GM19025 (cell line): ENCODE data around the gene ECT2.
"Not testable (repeated sequence)": the region's sequence is repeated elsewhere in the genome, so short reads cannot be mapped to it uniquely, and the experiment has no call there.

Experiments
- ATAC-seq: cut with Tn5 transposase; IDR thresholded peaks from one replicate; pipeline ENCODE4 v1.9.1; 2021; ENCODE audit warnings: mild to moderate bottlenecking, low read depth, moderate library complexity; ENCODE audit not compliant: unreplicated experiment

The ECT2 gene

DNA sequence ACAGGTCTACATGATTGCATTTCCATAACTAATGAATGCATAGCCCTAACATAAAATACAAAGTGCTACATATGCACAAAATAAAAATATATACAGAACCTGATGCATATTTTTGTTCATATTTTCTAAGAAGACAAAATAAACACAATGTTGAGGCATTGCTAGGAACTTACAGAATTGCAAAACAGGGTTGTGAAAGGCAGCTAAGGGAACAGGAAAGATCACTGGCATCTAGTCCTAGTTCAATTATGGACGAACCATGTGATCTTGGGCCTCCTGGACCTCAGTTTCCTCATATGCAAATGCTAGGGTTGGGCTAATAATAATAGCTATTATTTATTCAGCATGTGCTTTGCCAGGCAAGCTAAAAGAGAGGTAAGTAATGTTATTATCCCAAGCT lies 24.1 kb upstream of the ECT2 start:
- ATAC-seq, result no peak

DNA sequence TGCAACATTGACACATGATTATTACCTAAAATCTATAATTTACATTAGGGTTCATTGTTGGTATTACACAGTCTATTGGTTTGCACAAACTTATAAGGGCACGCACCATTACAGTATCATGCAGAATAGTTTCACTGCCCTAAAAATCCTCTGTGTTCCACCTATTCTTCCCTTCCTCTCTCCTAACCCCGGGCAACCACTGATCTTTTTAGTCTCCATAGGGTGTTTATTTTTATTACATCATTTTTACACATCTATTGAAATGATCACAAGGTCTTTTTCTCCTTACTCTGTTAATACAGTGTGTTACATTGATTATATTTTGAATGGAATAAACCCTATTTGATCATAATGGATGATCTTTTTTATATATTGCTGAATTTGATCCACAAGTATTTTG lies 15.5 kb upstream of the ECT2 start:
- no peak for ATAC-seq

DNA sequence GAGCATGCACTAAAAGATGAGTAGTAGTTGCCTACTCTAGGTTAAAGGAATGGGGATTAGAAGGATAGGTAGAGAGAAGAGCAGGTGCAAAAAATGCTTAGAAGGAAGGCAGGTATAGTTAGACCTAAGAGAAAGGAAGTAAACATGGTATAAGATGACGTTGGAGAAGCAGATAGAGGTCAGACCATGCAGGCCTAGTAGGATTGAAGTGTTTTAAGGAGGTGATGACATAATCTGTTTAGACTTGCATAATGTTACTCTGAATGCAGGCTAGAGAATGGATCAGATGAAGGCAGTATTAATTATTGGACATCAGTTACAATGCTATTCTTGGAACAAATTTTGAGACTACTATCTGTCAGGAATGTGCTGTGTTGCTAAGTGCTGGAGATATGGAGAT lies 11.1 kb upstream of the ECT2 start:
- no peak for ATAC-seq

DNA sequence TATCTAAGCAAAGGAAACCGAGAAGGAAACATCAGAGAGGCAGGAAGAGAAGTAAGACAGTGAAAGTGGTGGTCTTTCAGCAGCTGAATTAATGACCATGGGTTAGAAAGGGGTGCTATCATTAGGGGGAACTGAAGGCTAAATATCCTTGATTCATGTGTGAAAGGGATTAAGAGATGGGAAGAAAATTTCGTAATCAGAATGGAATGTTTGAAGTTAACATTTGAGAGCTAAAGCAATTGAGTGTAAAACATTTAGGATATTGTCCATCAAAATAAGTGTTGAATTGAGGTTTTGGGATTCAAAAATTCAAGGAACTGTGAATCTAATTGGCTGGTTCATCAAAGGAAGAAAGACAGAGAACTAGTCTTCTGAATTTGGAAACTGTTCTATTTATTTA lies 4.1 kb upstream of the ECT2 start:
- ATAC-seq, result no peak

DNA sequence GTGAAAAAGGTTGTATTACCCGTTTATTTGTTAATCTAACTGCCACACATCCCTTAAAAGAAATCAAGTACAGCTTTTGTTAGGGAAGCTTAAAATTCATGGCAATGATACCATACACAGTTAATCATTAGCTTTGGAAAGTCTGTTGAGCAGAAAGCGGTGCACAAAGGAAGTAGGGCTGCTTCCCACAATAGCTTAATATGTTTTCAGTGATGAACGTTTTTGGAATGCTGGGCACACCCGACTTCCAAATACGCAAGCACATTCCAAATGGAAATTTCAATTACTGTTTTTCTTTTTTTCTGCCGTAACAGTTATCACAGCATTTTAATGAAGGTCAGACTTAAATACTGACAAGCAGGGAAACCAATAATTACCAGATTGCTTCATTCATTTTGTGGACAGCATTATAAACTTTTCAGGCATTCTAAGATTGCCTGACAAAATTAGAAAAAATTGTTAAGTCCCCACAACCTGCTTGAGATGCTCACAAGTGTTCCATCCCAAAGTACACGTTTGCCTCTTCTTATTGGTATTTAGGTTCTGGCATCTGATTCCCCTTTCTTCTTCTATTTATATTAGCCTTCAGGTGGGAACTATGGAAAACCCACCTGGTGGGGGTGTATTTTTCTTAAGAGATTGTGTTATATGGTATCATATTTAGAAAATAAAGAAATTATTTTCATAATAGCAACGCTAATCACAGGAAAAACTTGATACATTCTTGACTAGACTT lies 1.1 kb upstream of the ECT2 start:
- ATAC-seq, result no peak

DNA sequence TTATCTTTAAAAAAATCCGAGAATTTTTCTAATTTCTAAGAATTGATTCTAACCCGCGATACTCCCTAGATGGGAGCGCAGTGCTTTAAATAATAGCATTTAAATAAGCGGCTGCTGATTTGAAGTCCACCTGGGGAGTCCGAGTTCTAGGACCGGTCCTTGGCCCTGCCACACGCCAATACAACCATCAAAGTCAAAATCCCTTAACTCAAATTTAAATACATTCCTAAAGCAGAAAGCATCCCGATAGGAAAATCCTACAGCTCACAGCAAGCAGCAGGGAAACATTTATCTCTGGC lies 508 bp upstream of the ECT2 start:
- no peak for ATAC-seq

DNA sequence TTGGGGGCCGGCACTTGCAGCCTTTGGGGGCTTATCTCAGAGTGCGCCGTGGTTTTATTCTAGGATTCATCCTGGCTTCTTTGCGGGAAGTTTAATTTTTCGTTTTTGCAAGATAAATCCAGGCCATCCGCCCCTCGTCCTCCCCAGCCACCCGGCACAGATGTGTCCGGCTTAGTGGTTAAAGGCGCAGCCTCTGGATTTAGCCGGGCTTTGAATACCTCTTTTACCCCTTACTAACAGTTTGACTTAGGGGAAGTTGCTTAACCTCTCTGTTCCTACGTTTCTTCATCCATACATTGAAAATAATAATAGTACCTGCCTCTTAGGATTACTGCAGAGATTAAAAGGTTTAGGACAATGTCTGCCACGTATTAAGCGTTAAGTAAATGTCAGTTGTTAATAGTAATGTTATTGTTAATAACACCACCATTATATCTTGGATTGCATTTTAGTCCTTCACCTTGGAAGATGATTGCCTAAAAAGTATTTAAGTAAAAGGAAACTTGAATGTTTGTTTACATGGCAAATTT lies 714 bp downstream of the ECT2 start:
- no peak for ATAC-seq

DNA sequence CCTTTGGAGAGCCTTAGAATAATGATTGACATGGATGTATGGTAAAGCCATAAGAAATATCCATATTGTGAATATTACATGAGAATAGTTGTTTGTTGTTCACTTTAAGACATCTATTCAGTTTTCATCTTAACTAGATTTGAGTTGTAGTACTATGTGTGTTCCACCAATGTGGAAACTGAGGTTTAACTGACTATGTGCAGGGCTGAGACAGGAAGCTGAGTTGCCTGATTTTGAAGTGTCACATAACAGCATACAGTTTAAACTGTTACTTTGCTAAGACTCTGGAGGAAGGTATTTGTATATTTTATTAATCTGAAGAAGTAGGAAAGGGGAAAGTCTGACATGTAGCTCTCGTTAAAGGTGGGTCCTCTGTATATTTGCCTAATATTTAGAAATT lies 2.1 kb downstream of the ECT2 start:
- ATAC-seq, result no peak

DNA sequence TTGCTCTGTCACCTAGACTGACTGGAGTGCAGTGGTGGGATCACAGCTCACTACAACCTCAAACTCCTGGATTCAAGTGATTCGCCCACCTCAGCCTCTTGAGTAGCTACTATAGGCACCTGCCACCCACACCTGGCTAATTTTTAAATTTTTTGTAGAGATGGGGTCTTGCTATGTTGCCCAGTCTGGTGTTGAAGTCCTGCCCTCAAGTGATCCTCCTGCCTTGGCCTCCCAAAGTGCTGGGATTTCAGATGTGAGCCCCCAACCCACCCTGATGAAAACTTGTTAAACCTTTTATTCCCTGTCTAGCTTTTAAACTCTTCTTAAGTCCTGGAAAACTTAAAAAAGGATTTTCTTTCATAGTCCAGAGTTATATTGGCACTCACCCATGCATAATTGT lies 2.6 kb downstream of the ECT2 start:
- ATAC-seq, result no peak

DNA sequence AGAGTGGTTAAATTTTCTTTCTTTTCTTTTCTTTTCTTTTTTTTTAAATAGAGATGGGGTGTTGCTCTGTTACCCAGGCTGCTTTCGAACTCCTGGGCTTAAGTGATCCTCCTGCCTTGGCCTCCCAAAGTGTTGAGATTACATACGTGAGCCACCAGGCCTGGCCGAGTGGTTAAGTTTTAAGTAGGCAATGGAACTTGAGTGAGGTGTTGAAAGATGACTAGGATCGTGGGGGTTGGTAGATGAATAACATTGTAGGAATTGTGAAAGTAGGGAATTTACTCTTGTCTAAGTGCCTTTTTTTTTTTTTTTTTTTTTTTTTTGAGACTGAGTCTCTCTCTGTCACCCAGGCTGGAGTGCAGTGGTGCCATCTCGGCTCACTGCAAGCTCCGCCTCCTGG lies 9.9 kb downstream of the ECT2 start:
- not testable (repeated sequence) for ATAC-seq

DNA sequence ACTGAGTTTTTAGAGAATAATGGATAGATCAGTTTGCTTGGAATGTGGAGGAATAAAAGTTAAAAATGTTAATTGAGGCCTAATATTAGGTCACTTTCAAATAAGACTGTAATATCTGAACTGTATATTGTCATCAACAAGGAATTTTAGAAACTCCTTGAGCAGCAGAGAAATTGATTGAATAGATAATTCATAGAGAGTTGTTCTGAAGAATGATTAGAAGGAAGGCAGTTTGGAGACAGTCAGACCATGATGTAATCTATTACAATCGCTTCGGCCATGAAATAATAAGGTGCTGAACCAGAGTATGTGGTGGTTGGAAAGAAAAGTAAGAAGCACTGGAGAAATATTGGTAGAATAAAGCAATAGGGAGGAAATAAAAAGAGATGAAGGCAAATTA lies 15.7 kb downstream of the ECT2 start:
- no peak for ATAC-seq

DNA sequence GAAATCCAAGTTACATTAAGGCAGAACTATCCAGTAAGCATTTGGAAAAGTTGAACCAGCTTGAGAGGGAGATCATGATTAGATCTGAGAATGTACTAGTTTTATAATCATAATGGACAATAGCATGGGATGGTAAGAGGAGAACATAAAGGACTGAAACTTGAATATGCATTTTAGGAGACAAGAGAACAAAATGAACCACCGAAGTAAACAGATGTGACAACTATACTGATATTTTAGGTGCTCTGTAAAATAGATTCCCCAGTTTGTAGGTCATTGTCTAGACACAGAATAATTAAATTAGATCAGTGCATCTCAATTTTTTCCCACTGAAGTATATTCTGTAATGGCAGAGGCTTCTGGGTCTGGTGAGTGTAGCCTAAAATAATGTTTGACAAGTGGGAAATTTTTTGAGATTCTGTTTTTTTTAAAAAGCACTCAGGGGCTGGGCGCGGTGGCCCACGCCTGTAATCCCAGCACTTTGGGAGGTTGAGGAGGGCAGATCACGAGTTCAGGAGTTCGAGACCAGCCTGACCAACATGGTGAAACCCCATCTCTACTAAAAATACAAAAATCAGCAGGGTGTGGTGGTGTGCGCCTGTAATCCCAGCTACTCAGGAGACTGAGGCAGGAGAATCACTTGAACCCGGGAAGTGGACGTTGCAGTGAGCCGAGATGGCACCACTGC lies 16.3 kb downstream of the ECT2 start:
- no peak for ATAC-seq

DNA sequence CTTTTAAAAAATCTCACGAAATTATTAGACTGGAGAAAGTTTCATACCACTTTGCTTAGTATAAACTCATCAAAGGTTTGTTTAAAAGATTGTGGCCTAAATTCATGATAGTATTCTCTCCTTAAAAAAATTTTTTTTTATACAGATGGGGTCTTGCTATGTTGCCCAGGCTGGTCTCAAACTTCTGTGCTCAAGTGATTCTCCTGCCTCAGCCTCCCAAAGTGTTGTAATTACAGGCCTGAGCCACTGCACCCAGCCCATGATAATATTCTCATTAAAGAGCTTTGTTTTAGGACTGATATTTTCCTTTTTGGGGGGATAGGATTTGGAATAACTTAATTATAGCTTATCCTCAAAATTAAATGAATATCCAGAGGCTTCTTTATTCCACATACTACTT lies 19.9 kb downstream of the ECT2 start:
- no peak for ATAC-seq

DNA sequence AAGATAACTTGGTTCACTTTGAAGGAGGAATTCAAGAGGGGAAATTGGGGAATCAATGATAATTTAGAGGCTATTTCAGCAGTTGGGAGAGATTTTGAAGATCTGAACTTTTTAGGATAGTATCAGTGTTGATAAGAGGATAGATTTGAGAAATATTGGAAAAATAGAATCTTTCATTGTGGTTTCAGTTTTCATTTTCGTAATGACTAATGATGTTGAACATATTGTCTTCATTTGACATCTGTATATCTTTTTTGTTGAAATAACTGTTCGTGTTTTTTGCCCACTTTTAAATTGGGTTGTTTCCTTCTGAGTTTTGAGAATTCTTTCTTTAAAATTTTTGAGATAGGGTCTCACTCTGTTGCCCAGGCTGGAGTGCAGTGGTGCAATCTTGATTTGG lies 21.1 kb downstream of the ECT2 start:
- no peak for ATAC-seq

DNA sequence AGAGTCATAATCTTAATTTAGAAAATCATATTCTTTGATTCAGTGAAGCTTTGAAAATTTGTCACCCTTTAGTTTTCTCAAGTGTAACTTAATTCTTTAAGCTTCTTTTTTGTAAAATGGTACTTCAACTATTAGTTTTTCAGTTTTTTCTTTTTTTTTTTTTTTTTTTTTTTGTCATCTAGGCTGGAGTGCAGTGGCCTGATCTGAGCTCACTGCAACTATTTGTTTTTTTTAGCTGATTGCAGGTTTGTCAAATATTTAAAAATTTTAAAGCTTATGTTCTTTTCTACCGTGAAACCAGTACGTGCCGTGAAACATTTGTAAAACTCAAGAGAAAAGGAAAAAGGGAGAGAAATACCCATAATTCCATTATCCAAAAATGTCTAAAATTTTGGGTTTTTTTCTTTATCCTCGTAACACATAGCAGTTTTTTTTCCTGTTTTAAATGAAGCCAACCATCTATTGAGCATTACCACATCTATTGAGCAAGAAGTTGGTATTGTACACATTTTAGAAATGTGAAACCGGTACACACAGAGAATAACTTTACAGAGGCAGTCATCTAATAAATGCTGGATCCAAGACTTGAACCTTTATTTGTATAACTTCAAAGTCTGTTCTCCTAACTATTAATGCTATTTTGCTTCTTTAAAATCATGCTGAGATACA lies 25.7 kb downstream of the ECT2 start:
- no peak for ATAC-seq

DNA sequence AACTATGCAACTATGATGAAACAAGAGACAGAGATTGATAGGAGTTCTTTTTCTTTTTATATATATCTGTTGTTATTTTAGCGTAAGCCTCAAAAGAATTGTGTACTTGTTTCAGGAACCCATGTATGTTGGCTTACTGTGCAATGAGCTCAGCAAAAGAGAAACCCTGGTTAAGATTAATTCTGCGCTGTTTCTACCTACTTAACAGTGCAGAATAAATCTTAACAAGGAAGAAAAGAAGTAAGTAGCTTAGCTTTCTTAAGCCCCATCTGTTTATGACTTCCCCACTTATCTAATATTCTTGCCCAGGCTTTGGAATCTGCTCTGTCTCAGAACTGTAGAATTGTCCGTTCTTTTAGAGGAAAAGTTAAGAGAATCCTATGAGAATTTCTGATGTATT lies 27.4 kb downstream of the ECT2 start:
- ATAC-seq, result no peak

DNA sequence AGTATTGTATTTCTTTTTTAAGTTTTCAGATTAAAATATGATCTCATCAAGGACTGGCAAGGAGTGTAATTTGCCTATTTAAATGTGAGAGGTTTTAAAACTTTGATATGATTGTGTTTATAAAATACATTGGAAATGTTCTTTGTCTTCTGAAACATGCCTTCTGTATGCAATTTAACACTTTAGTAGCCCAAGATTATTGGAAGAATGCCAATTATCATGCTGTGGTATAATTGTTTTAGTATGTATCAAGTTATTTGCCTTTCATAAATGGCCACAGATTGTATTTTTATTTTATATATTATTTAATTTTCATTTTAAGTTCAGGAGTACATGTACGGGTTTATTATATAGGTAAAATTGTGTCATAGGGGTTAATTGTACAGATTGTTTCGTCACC lies 31.7 kb downstream of the ECT2 start:
- ATAC-seq, result no peak

DNA sequence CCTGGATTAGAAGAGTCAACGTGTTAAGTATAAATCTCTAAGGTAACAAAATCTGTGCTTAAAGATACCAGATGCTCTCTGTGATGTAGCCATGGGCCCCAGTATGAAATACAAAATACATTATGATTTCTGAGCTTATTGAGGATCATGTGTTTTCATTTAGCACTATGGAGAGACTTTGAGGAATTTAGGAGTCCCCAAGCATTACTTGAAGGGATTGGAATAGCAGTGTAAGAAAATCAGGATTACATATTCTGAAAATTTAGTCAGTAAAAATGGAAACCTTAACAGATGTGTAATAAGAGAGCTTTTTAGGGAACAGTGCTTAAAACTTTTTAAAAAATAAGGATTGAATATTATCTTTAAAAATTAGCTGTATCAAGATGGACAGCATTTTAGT lies 35.5 kb downstream of the ECT2 start:
- ATAC-seq, result no peak

DNA sequence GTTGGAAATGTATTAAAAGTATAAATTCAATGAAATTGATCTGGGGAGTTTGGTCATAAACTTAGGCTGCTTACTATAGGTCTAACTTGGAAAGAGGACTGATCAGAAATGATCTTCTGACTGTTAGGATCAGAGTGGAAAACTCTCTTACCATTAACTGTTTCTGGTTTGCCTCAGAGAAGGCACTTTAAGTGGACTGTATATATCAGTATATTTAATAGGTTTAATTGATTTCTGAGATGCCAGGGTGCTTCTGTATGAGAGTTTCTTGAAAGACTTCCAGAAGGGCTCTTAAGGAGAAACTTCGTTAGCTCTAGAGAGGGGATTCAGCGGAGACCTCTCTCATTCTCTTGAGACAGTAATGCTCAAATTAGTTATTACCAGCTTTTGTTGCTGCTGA lies 36.5 kb downstream of the ECT2 start:
- ATAC-seq, result no peak

DNA sequence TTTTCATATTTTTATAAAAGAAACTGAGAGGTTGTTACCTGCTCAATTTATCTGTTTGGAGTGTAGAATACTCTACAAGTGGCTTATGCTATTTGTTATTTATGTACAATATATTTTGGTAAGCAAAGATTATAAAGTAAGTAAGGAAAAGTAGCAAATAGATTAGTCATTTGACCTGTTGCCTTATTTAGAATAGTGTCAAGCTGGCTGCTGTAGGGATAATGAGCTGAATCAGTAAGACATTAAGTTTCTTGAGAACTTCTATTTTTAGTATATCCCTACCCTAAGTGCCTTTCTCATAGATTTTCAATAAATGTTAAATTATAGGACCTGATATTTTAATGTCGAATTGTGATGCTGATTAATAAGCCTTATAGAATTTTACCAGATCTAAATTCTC lies 37.2 kb downstream of the ECT2 start:
- ATAC-seq, result no peak

DNA sequence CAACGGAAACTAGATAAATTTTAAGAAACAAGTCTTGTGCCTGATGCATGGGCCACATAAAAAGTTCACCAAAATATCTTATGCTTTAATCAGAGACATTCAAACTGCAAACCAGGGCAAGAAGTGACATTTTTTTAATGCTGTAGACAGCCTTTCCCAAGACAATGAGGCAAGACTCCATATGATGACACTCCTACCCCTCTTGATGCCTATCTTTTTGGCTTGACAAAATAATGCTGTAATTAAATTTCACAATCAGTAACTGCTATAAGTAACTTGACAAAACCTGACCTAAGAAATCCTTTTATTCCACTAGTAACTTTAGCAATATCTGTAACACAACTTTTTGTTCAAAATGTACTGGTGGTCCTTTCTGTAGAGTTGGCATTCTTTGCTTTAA lies 48.7 kb downstream of the ECT2 start:
- no peak for ATAC-seq

DNA sequence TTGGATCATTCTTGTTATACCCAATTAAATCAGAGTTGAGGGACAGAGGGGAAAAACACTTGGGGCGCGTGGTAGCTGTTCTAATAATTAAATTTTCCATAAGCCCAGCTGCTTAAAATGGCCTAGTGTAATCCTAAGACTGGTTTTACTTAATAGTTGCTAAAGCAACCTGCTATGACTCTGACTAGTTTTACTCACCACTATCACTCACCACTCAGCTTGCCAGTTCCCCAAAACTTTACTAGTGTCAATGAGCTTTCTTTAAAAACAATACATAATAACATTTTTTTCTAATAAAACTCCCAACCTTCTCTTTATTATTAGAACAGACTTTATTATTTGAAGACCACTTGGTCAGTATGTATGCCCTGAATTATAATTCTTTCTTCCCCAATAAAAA lies 49.6 kb downstream of the ECT2 start:
- no peak for ATAC-seq
